GM19452 (cell line): Measurements from ENCODE around the gene KLF7.
"Not testable (repeated sequence)": the region's sequence is repeated elsewhere in the genome, so short reads cannot be mapped to it uniquely, and the experiment has no call there.

Experiments
- ATAC-seq: cut with Tn5 transposase; IDR thresholded peaks from one replicate; pipeline ENCODE4 v1.9.1; 2021; ENCODE audit not compliant: unreplicated experiment

The KLF7 gene

GRCh38 chr2:207067473-207067872 is 98.3 kb downstream of the KLF7 start:
- ATAC-seq = no peak

- no peak for ATAC-seq
These were observed 98.8 kb downstream of the KLF7 start for GRCh38 chr2:207066791-207067460.

GRCh38 chr2:207066166-207066565 is 99.6 kb downstream of the KLF7 start:
- no peak for ATAC-seq

- no peak for ATAC-seq
These were observed 101.5 kb downstream of the KLF7 start for GRCh38 chr2:207064128-207064690.

- ATAC-seq = no peak
These were observed 104.6 kb downstream of the KLF7 start for GRCh38 chr2:207061181-207061580.

GRCh38 chr2:207055257-207055656 is 110.5 kb downstream of the KLF7 start:
- no peak for ATAC-seq

- no peak for ATAC-seq
These were observed 111.2 kb downstream of the KLF7 start for GRCh38 chr2:207054521-207054920.

- ATAC-seq = no peak
These were observed 114.3 kb downstream of the KLF7 start for GRCh38 chr2:207051385-207051965.

GRCh38 chr2:207049122-207049521 is 116.6 kb downstream of the KLF7 start:
- no peak for ATAC-seq

GRCh38 chr2:207048416-207048815 is 117.3 kb downstream of the KLF7 start:
- ATAC-seq = no peak

GRCh38 chr2:207046724-207047123 is 119.0 kb downstream of the KLF7 start:
- ATAC-seq = no peak

- no peak for ATAC-seq
These were observed 120.2 kb downstream of the KLF7 start for GRCh38 chr2:207045531-207045930.

- no peak for ATAC-seq
These were observed 121.1 kb downstream of the KLF7 start for GRCh38 chr2:207044379-207045362.

GRCh38 chr2:207042841-207043240 is 122.9 kb downstream of the KLF7 start:
- ATAC-seq = no peak

GRCh38 chr2:207041786-207042554 is 123.8 kb downstream of the KLF7 start:
- no peak for ATAC-seq

- no peak for ATAC-seq
These were observed 124.5 kb downstream of the KLF7 start for GRCh38 chr2:207041279-207041678.

GRCh38 chr2:207040696-207041095 is 125.1 kb downstream of the KLF7 start:
- ATAC-seq = no peak

GRCh38 chr2:207039225-207039624 is 126.5 kb downstream of the KLF7 start:
- ATAC-seq = no peak

GRCh38 chr2:207038299-207038698 is 127.4 kb downstream of the KLF7 start:
- no peak for ATAC-seq

- ATAC-seq = no peak
These were observed 127.9 kb downstream of the KLF7 start for GRCh38 chr2:207037896-207038295.

- not testable (repeated sequence) for ATAC-seq
These were observed 128.7 kb downstream of the KLF7 start for GRCh38 chr2:207037023-207037422.
